Mucosa of descending colon (tissue), 3 donors: ENCODE results near the gene MAP7D3. TPM values are rescaled to one million over a fixed set of nuclear protein-coding genes. Genes with fewer than 3 reads are reported as not detected.
A peak's percentile ranks its signal among the peaks of the same experiment; 100 is the strongest.

Experiments
- ATAC-seq: fragments of 200-7000 bp; cut with Tn5 transposase; one replicate; pipeline ENCODE4 v1.9.1; 2020; ENCODE audit warnings: mild to moderate bottlenecking, moderate library complexity
- DNase-seq, 3 donors: peaks; one replicate each; pipeline ENCODE4 v3.0.0-alpha.2; 2020
- H3K36me3 ChIP-seq: fragments of 200-600 bp; one replicate; pipeline ENCODE4 v1.8.0; 2021; ENCODE audit warnings: low read depth, mild to moderate bottlenecking
- H3K4me1 ChIP-seq: fragments of 200-600 bp; one replicate; pipeline ENCODE4 v1.8.0; 2021; ENCODE audit warnings: low read depth, mild to moderate bottlenecking
- H3K4me3 ChIP-seq: fragments of 200-600 bp; one replicate; pipeline ENCODE4 v1.8.0; 2021; ENCODE audit warnings: mild to moderate bottlenecking
- H3K9me3 ChIP-seq: fragments of 200-600 bp; one replicate; pipeline ENCODE4 v1.8.0; 2021; ENCODE audit warnings: mild to moderate bottlenecking
- intact Hi-C, 2 donors: fragments of 100-400 bp; cut with DNase I in 1 of 2; cut with micrococcal nuclease in 1 of 2; formaldehyde crosslinking; loops; one replicate each; pipeline versions ENCODE4 v1.11.0 to v1.11.1; 2022; cut with DNase I, micrococcal nuclease
- total RNA-seq, 3 donors: library from RNA; stranded (reverse); fragmentation: NEBNext Ultra II Directional in 2 of 3; extraction: Animal tissue kit (Norgen Biotek cat#: 25700) in 2 of 3; gene quantifications; one replicate each; pipeline versions ENCODE4 v1.2.1 to v1.2.4, GENCODE V29; 2021 to 2023
- TF ChIP-seq, protein P1 (sequence below): fragments of 200-600 bp; IDR thresholded peaks from one replicate; pipeline ENCODE4 v1.8.0; 2022; ENCODE audit warnings: antibody characterized with exemption, mild to moderate bottlenecking
- donor health status: DM: no; HTN: no; CAD: no; lungs with moderate emphysema.
- donor health status: DM: no; HTN: no; CAD: no.
- donor health status: DM: no; HTN: yes; CAD: no.

The MAP7D3 gene
- total RNA-seq, 3 donors from 2014 or later: 2.8 to 11.1 (median 4.4) TPM

- intact Hi-C loops: loop anchor here in 1 of 2 donors (5.0 kb wide), 1 partner anchor 42 kb away; no protein-coding TSS in a partner anchor
- no peaks in the 10 kb centered on the region for H3K4me1 ChIP-seq
Measured at GRCh38 chrX:136209751-136210150, 41.4 kb downstream of the MAP7D3 start.

DNA sequence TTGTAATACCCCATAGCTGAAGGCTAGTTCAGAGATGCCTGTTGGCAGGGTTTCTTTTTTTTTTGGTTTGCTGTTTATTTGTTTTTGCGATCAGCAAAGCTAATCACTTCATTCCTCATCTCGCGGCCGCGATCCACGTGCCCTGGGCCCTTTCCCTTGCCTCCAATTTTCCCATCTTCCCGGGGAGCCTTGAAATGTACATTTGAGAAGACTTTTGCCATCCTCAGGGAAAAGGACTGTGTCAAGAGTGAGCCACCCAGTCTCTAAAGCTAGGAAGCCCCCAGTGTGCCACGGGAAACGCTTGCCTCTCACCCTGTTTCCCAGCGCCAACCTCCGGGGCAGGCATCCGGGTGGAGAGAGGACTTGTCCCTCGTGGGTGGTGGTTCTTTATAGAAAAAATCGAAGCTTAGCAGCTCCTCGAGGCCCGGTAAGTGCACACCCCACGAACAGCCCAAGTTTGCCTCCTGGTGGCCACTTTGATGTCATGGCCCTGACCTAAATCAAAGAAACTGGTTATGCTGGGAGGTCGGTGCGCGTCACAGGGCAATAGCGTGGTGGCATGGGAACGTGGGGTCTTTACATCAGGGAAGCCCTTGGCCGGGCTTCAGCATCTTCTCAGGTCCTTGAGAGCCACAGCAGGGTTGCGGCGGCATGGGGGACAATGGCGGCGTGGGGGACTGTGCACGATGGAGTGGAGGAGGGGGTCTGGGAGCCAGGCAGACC, 42.0 kb downstream of the MAP7D3 start:
- no peaks in the 10 kb centered on the region for H3K36me3 ChIP-seq
- intact Hi-C loops: loop anchor here in 1 of 2 donors (5.0 kb wide), 1 partner anchor 42 kb away; no protein-coding TSS in a partner anchor
- TF ChIP-seq, protein P1, sequence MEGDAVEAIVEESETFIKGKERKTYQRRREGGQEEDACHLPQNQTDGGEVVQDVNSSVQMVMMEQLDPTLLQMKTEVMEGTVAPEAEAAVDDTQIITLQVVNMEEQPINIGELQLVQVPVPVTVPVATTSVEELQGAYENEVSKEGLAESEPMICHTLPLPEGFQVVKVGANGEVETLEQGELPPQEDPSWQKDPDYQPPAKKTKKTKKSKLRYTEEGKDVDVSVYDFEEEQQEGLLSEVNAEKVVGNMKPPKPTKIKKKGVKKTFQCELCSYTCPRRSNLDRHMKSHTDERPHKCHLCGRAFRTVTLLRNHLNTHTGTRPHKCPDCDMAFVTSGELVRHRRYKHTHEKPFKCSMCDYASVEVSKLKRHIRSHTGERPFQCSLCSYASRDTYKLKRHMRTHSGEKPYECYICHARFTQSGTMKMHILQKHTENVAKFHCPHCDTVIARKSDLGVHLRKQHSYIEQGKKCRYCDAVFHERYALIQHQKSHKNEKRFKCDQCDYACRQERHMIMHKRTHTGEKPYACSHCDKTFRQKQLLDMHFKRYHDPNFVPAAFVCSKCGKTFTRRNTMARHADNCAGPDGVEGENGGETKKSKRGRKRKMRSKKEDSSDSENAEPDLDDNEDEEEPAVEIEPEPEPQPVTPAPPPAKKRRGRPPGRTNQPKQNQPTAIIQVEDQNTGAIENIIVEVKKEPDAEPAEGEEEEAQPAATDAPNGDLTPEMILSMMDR: peak; percentile 27
- peak; percentile 55 to 61 (median 59) for DNase-seq
- no peak overlapping the region for H3K4me3 ChIP-seq
- peak; percentile 54 for ATAC-seq
- no peaks in the 10 kb centered on the region for H3K4me1 ChIP-seq
- no peaks in the 10 kb centered on the region for H3K9me3 ChIP-seq

More at GRCh38 chrX:136209751-136210150, 41.4 kb downstream of the MAP7D3 start:
- ATAC-seq (no peak), DNase-seq (no peak)
- Histone ChIP-seq H3K4me3 (no peak overlapping the region), H3K9me3 (no peaks in the 10 kb centered on the region), H3K36me3 (no peaks in the 10 kb centered on the region)
- TF ChIP-seq, protein P1: no peak

DNA sequence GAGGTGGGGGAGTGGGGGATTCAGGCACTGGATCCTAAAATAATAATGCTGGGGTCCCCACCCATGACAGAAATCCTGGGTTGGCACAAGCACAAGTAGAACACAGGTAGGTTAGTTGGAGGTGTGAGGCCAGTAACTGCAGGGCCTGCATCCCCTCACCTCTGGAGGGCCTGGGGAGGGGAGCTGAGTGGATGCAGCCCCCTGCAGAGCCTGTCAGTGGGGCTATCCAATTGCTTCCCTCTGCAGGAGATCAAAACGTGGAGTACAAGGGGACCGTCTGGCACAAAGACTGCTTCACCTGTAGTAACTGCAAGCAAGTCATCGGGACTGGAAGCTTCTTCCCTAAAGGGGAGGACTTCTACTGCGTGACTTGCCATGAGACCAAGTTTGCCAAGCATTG, 43.7 kb downstream of the MAP7D3 start:
- Histone ChIP-seq H3K4me3 (no peak overlapping the region), H3K9me3 (no peaks in the 10 kb centered on the region), H3K4me1 (no peaks in the 10 kb centered on the region), H3K36me3 (no peaks in the 10 kb centered on the region)
- ATAC-seq: no peak
- TF ChIP-seq, protein P1: no peak
- DNase-seq: no peak
- intact Hi-C loops: loop anchor here in 1 of 2 donors (5.0 kb wide), 1 partner anchor 40 kb away; no protein-coding TSS in a partner anchor

DNA sequence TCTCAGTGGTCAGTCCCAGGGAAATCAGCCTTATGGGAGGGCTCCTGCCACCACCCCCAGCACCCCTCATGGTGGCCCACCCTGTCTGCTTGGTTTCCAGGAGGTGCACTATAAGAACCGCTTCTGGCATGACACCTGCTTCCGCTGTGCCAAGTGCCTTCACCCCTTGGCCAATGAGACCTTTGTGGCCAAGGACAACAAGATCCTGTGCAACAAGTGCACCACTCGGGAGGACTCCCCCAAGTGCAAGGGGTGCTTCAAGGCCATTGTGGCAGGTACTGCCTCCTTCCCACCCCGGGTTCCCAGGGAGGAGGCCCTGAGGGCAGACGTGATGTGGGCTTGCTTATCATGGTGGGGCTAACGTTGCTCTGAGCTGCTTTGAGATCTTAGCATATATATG, 44.3 kb downstream of the MAP7D3 start:
- intact Hi-C loops: loop anchor here in 1 of 2 donors (5.0 kb wide), 1 partner anchor 40 kb away; no protein-coding TSS in a partner anchor
- DNase-seq: no peak
- no peak for ATAC-seq

DNA sequence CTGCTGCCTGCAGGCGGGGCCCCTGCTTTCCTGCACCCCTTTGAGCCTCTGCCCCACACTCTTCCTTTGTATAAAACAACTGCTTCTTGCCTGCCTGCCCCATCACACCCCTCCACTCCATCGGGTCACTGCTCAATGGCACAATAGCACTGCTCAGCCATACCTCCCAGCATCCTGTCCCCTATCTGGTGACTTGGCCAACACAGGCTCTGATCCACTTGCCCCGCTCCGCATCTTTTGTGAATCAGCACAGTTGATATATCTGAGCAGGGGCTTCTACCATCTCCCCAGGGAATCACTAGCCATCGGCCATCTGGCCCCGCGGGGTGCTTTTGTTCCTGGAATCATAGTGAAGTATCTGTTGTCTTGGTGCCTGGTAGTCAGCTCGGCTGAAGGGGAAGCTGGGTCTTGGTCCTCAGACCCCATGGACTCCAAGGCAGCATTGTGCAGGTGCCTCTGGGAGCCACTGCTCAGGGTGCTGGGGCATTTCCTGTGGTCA, 45.3 kb downstream of the MAP7D3 start:
- TF ChIP-seq, protein P1: no peak
- no peak overlapping the region for H3K4me3 ChIP-seq
- intact Hi-C loops: loop anchor here in 1 of 2 donors (5.0 kb wide), 1 partner anchor 39 kb away; no protein-coding TSS in a partner anchor
- H3K9me3 ChIP-seq: no peaks in the 10 kb centered on the region
- DNase-seq (no peak), ATAC-seq (no peak)
- no peaks in the 10 kb centered on the region for H3K4me1 ChIP-seq
- no peaks in the 10 kb centered on the region for H3K36me3 ChIP-seq

More for the DNA sequence above, 44.3 kb downstream of the MAP7D3 start:
- Histone ChIP-seq H3K4me1 (no peaks in the 10 kb centered on the region), H3K4me3 (no peak overlapping the region), H3K36me3 (no peaks in the 10 kb centered on the region), H3K9me3 (no peaks in the 10 kb centered on the region)
- TF ChIP-seq, protein P1: no peak
